Effector memory CD8-positive, alpha-beta T cell (primary cell): ENCODE data around the gene B3GAT2.

ENCODE experiments used
- ATAC-seq: fragments of 150-1000 bp; cut with Tn5 transposase; replicated peaks from 2 replicates; pipeline ENCODE4 v1.10.0; 2021; ENCODE audit warnings: mild to moderate bottlenecking, moderate library complexity
- DNase-seq, 3 experiments: peaks; one replicate each; pipeline ENCODE4 v3.0.0; 2021
- H3K27ac Mint-ChIP-seq, 2 donors: one replicate each; pipeline ENCODE4 v1.8.0; 2022; ENCODE audit warnings: mild to moderate bottlenecking in 2 of 2, mixed read lengths in 2 of 2, moderate library complexity in 2 of 2
- H3K27me3 Mint-ChIP-seq, 2 donors: one replicate each; pipeline ENCODE4 v1.8.0; 2022; ENCODE audit warnings: mixed read lengths in 2 of 2
- H3K36me3 Mint-ChIP-seq: one replicate; pipeline ENCODE4 v1.8.0; 2022; ENCODE audit warnings: mild to moderate bottlenecking, moderate library complexity, mixed read lengths; ENCODE audit not compliant: insufficient read depth
- H3K4me1 Mint-ChIP-seq, 2 donors: one replicate each; pipeline ENCODE4 v1.8.0; 2022; ENCODE audit warnings: low read depth in 2 of 2, mixed read lengths in 2 of 2
- H3K4me3 Mint-ChIP-seq, 2 donors: one replicate each; pipeline ENCODE4 v1.8.0; 2022; ENCODE audit warnings: mild to moderate bottlenecking in 2 of 2, mixed read lengths in 2 of 2, moderate library complexity in 2 of 2
- H3K9me3 Mint-ChIP-seq, 2 donors: one replicate each; pipeline ENCODE4 v1.8.0; 2022; ENCODE audit warnings: mixed read lengths in 2 of 2

The B3GAT2 gene

DNA sequence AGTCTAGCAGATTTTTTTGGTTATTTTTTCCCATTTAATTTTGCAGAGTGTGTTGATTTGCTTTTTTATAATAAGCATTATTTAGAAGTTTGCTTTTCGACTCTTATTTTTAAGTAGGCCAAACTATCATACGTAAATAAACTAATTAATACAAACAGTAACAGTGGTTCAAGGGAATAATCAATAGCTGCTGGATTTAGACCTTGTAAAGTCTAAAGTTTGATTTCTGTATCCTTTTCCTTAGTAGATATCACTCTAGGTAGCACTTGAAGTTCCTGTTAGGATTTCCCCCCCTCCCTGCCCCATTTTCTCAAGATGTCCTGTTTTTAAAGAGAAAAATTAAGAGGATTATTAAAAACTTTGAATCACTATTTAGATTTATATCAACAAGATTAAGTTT lies 136.1 kb downstream of the B3GAT2 start:
- H3K9me3 Mint-ChIP-seq, result peaks cover 3 to 9% of the 10 kb centered on the region in 2 donors

DNA sequence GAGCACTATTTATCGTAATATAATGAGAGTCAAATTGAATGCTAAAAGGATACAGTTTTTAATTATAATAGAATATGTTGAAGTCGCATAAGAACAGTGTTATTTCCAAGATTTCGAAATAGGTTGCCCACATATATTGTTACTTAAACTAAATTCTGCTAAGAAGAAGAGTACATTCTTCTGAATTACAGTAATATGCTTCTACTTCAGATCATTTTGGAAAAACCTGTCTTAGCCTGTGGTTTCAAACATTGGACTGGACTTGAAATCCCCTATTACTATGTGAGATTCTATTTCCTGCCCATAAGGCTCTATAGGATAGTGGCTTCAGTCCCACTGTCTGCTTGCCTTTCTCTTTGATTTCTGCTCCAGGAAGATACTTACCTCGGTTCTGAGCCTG lies 137.2 kb downstream of the B3GAT2 start:
- Mint-ChIP-seq H3K4me1 (peaks cover 2 to 10% of the 10 kb centered on the region in 2 donors), H3K4me3 (no peak overlapping the region), H3K27ac (no peak overlapping the region), H3K36me3 (no peaks in the 10 kb centered on the region), H3K9me3 (peaks cover 3 to 9% of the 10 kb centered on the region in 2 donors), H3K27me3 (no peaks in the 10 kb centered on the region)
- DNase-seq (no peak), ATAC-seq (no peak)

More for the DNA sequence above, 136.1 kb downstream of the B3GAT2 start:
- Mint-ChIP-seq H3K4me3 (no peak overlapping the region), H3K27ac (no peak overlapping the region), H3K27me3 (no peaks in the 10 kb centered on the region), H3K4me1 (peaks cover 2 to 9% of the 10 kb centered on the region in 2 donors), H3K36me3 (peaks cover 3% of the 10 kb centered on the region)
- ATAC-seq (no peak), DNase-seq (no peak)

DNA sequence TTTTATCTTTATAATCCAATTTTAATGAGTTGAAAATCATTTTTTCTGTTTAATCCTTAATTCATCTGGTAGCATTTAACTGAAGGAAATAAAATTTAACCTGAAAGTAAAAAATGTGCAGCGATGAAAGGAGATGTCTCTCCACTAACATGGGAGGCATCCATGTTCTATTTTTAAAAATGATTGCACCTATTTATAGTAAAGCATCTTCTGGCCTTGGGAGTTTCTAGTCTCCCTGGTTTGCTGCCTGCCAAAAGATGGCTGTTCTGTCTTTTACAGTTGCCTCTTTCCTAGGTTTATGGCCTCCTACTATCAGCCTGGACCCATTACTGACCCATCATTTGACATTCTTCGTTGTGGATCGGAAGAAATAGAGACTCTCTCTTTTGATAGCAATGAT lies 143.0 kb downstream of the B3GAT2 start:
- peaks cover 3 to 7% of the 10 kb centered on the region in 2 donors for H3K4me1 Mint-ChIP-seq
- no peak overlapping the region for H3K27ac Mint-ChIP-seq
- H3K36me3 Mint-ChIP-seq, result no peaks in the 10 kb centered on the region
- no peaks in the 10 kb centered on the region for H3K27me3 Mint-ChIP-seq
- no peak for ATAC-seq
- DNase-seq, result no peak
- no peak overlapping the region for H3K4me3 Mint-ChIP-seq
- no peaks in the 10 kb centered on the region for H3K9me3 Mint-ChIP-seq

GRCh38 chr6:70811788-70812187 lies 145.1 kb downstream of the B3GAT2 start:
- Mint-ChIP-seq H3K4me1 (peaks cover 3 to 7% of the 10 kb centered on the region in 2 donors), H3K27ac (no peak overlapping the region), H3K36me3 (no peaks in the 10 kb centered on the region), H3K4me3 (no peak overlapping the region), H3K27me3 (no peaks in the 10 kb centered on the region), H3K9me3 (no peaks in the 10 kb centered on the region)
- no peak for DNase-seq
- ATAC-seq, result no peak
